ENCODE data around the gene AS3MT.
"Not testable (repeated sequence)": the region's sequence is repeated elsewhere in the genome, so short reads cannot be mapped to it uniquely, and the experiment has no call there.

AS3MT gene

DNA sequence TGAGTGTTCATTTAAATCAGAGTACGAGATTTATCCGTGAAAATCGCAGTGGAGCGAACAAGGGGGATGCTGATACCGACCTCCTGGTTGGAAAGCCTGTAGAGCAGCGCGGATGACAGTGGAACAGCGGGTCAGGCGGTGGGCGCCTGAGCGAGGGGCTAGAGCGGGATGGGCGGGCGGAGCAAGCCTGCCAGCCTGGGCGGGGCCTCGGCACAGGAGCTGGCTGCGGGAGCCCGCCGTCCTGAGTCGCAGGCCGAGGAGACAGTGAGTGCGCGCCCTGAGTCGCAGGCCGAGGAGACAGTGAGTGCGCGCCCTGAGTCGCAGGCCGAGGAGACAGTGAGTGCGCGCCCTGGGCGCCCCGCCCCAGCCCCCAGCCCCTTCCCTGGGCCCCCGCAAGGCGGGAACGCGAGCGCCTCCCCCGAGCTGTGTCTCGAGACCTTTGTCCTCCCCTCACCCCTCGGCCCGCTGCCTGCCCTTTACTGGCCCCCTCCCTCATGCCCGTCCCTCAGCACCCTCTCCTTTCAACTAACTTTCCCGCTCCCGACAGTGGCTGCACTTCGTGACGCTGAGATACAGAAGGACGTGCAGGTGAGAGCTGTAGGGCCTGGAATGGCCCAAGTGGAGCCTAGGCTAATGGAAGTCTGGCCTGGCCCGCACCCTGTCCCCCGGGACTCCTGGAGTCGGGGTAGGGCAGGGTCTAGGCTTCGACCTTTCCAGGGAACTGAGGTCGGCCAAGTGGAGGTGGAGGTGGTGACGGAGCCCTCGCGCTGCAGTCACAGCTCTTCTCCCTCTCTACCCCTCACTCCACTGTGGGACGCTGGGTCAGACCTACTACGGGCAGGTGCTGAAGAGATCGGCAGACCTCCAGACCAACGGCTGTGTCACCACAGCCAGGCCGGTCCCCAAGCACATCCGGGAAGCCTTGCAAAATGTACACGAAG lies at the start of gene AS3MT:
Gene AS3MT (plus strand): TSS at position 213 of the 941 bp plus-strand sequence. CDS start 123 bp downstream, at position 336.
- DNase-seq (ENCODE audit: low spot score) = no peak

- not testable (repeated sequence) for DNase-seq (ENCODE audit: low spot score)
Observed at GRCh38 chr10:102820008-102820407, 49.3 kb upstream of the AS3MT start.

DNA sequence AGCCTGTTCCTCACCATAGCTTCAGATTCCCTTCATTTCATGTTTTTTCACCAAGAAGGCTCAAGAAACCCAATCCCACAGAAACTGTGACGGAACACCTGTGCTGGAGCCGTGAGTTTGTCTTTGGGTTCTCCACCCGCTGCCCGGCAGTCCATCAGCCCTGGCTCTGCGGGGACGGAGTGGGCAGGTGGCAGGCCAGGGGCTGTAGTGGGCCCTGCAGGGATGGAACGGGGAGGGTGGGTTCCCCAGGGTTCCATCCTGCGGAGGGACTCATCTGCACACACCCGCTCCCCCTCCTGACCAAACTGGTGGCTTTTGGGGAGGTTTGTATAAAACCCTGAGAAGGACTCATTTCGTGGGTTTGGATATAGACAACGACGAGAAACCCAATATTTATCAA lies 47.0 kb upstream of the AS3MT start:
- no peak for DNase-seq (ENCODE audit: low spot score)

- DNase-seq (ENCODE audit: low spot score) = no peak
Observed at GRCh38 chr10:102824664-102825063, 44.6 kb upstream of the AS3MT start.

DNA sequence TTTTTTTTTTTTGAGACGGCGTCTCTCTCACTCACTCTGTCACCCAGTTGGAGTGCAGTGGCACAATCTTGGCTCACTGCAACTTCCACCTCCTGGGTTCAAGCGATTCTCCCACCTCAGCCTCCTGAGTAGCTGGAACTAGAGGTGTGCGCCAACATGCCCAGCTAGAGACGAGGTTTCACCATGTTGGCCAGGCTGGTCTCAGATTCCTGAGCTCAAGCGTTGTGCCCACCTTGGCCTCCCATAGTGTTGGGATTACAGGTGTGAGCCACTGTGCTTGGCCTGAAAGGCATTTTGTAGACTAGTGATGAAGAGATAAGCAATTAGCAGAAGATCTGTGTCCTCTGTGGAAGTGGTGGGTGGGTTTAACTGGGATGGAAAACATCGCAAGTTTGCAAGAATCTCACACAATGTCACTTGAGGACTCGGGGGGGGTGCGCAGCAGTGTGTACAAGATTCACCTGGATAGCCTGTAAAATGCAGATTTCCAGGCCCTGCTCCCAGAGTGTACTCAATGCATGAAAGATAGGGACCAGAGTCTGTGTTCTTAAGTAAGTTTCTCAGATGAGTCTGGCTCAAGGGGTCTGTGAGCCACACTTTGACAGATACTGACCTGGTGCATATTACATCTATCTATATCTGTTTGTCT lies 43.0 kb upstream of the AS3MT start:
- no peak for DNase-seq (ENCODE audit: low spot score)

DNA sequence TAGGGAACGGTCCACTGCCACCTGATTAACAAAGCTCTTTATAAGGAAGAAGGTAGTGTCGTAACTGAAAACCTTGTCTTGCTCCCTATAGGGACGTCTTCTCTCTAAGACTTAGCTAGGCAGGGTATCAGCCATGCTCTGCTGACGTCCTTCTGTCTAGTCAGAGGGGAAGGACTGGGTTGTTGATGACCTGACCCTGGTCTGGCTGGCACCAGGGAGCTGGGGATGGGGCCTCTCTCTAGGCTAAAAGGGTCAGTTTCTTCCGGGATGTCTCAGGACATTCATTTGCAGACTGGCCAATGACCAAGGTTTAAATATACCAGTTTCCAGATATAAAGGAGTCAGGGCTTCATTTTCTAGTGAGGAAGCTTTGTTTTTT lies 41.7 kb upstream of the AS3MT start:
- no peak for DNase-seq (ENCODE audit: low spot score)

DNA sequence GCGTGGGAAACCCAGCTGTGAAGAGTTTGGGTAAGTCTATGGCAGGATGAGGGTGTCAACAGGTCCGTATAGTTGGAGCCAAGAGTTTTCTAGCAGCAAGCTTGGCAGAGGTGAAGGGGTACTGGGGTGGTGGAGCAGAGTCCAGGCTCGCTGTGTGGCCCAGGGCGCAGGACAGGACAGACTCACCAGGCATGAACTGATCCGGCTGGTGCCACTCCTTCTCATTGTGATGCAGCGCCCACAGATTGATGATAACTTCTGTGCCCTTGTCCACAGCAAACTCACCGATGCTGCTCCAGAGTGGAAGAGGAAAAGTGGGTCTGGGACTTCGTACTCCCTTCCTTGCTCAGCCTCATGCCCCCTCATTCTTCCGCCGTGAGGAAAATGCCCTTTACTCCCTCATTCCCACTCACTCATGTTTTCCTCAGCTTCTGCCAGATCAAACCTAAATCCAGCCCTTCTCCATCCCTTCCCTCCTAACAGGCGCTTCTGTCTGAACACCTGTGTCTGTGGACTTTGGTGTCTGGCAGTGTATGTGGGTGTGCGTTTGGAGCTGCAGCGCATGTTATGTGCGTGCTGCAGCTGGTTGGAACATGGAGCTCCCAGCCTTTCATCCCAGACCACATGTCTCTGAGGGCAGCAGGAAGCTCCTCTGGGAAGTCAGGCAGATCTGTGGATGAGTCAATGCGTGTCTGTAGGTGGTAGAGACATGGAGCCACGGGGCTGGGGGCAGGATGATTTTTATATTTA lies 37.8 kb upstream of the AS3MT start:
- DNase-seq (ENCODE audit: low spot score) = no peak

- no peak for DNase-seq (ENCODE audit: low spot score)
Observed at GRCh38 chr10:102832248-102832647, 37.0 kb upstream of the AS3MT start.

DNA sequence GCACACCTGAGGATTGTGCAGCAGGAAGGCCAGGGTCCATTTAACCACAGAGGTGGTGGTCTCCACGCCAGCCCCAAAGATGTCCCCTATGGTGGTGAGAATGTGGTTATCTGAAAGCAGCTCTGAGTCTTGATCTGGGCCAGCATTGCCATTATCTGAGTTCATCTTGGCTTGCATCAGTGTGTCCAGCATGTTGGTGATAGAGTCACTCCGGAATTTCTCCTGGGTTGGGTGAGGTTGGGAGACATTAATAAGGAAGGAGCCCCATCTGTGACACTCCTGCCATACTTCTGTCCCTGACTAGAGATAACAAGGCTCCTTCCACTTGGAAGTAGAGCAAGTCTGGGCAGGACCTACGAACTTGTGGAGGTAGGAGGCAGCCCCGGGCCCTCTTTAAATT lies 36.3 kb upstream of the AS3MT start:
- DNase-seq (ENCODE audit: low spot score) = no peak

DNA sequence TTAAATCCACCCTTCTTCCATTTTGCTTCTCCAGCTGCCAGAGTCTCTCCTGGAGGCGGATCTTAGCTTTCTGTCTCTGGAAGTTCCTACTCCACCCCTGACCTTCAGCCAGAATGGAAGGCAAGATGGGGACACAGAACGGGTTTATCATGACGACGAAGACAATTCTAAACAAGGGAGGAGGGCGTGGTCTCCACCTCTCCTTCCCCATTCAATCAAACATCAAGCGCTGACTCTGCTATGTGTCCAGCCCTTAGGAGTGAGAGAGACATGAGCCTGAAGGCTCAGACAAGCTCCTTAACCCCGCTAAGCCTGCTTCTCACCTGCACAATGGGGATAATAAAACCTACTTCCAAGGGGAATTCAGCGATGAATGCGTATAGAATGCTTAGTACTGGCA lies 35.1 kb upstream of the AS3MT start:
- no peak for DNase-seq (ENCODE audit: low spot score)

- DNase-seq (ENCODE audit: low spot score) = peak; percentile 73
Observed at GRCh38 chr10:102835007-102835482, 34.2 kb upstream of the AS3MT start.

DNA sequence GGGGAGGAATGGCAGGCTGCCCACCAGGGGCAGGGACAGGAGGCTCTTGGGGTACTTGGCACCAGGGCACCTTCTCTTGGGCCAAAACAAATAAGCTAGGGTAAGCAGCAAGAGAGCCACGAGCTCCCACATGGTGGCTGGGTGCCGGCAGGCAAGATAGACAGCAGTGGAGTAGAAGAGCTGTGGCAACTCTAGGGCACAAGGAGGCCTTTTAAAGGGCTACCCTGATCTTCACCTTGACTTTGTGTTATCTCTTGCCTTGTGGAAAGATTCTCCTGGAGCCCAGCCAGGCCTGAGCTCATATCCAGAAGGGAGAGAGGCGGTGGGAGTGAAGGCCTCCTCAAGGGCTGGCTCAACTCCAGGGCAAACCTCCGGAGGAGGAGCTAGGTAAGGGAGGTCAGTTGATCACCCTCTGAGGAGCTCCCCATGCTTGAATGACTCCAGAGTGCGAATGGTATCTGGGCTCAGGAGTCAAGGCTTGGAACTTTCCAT lies 32.0 kb upstream of the AS3MT start, which contains the start of gene CYP17A1:
Gene CYP17A1 (minus strand): TSS at position 184 of the 492 bp plus-strand sequence. CDS start 52 bp downstream, at position 132.
- DNase-seq (ENCODE audit: low spot score) = no peak

- not testable (repeated sequence) for DNase-seq (ENCODE audit: low spot score)
Observed at GRCh38 chr10:102838276-102838927, 30.9 kb upstream of the AS3MT start.

- DNase-seq (ENCODE audit: low spot score) = no peak
Observed at GRCh38 chr10:102841827-102842345, 27.4 kb upstream of the AS3MT start.

GRCh38 chr10:102843139-102843538 lies 26.1 kb upstream of the AS3MT start:
- not testable (repeated sequence) for DNase-seq (ENCODE audit: low spot score)

DNA sequence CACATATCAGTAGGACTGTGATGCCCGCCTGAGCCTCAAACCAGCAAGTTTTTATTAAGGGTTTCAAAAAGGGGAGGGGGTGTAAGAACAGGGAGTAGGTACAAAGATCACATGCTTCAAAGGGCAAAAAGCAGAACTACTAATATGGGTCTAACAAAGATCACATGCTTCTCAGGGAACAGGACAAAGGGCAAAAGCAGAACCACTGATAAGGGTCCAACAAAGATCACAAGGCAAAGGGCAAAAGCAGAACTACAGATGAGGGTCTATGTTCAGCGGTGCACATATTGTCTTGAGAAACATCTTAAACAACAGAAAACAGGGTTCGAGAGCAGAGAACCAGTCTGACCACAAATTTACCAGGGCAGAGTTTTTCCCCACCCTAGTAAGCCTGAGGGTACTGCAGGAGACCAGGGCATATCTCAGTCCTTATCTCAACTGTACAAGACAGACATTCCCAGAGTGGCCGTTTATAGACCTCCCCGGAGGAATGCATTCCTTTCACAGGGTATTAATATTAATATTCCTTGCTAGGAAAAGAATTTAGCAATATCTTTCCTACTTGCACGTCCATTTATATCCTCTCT lies 25.0 kb upstream of the AS3MT start:
- DNase-seq (ENCODE audit: low spot score) = not testable (repeated sequence)

- no peak for DNase-seq (ENCODE audit: low spot score)
Observed at GRCh38 chr10:102845352-102845902, 23.8 kb upstream of the AS3MT start.

DNA sequence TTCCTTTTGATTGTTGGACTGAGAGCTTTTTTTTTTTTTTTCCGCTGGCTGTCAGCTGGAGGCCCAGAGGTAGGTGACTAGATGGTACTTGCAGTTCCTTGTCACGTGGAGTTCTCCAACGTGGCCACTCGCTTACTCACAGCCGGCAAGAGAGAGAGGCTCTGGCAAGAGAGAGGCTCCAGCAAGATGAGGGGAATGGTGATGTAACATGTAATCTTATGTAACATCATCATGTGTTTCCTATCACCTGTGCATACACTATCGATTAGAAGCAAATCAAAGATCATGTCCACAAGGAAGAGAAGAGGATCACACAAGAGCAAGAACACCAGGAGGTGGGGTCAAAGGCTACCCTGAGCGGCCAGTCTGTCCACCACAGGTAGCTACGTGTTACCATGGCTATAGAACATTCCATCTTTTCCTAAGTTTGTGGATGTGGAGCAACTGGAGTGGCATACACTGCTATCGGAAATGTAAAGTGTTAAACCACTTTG lies 19.2 kb upstream of the AS3MT start:
- no peak for DNase-seq (ENCODE audit: low spot score)

- DNase-seq (ENCODE audit: low spot score) = not testable (repeated sequence)
Observed at GRCh38 chr10:102853237-102853636, 16.0 kb upstream of the AS3MT start.

DNA sequence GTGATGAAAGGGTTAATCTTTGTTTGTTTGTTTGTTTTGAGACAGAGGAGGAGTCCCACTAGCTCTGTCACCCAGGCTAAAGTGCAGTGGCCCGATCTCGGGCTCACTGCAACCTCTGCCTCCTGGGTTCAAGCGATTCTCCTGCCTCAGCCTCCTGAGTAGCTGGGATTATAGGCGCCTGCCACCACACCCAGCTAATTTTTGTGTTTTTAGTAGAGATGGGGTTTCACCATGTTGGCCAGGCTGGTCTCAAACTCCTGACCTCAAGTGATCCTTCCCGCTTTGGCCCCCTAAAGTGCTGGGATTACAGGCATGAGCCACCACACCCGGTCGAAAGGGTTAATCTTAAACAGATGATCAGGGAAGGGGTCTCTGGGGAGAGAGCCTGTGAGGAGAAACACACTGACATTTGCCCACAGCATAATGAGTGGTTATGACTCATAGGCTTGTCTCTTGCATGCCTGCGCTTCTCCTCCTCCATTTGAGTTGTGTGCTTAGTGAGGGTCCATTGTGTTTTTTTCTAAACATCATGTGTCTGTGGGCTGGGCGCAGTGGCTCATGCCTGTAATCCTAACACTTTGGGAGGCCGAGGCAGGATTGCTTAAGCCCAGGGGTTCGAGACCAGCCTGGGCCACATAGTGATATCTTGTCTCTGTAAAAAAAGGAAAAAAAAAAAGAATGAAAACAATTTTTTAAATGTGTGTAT lies 13.4 kb upstream of the AS3MT start:
- not testable (repeated sequence) for DNase-seq (ENCODE audit: low spot score)
